ENCODE measurements around the gene C12orf57.

DNA sequence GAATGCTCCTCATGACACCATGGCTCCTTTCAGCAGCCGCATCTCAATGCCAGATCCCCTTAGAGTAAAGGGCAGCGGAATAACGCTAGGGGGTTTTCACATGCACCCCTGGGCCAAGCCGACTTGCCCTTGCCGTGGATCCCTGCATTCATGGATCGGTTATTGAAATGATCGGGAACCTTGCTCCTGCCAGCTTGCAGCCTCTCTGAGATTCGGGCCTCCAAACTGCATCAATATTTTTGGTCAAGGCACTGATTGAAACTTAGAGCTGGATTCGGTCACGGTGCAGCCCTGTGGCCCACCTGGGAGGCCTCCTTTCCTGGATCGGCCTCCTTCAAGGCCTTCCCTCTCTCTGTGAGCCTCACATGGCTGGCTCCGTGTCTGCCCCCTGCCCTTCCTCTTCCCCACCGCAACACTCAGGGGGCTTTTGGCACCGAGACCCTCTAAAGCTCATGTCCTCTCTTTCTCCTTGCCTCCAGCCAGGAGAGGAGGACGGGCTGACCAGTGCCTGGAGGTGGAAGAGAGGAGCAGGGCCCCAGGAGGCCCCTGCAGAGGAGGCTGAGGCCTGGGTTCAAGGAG lies 9.1 kb downstream of the C12orf57 start:
- TF ChIP-seq POLR2A (IDR thresholded peaks at IDR 0.05) (no peak), POLR2AphosphoS5 (IDR thresholded peaks at IDR 0.05) (no peak)
- TF ChIP-seq, protein P1, sequence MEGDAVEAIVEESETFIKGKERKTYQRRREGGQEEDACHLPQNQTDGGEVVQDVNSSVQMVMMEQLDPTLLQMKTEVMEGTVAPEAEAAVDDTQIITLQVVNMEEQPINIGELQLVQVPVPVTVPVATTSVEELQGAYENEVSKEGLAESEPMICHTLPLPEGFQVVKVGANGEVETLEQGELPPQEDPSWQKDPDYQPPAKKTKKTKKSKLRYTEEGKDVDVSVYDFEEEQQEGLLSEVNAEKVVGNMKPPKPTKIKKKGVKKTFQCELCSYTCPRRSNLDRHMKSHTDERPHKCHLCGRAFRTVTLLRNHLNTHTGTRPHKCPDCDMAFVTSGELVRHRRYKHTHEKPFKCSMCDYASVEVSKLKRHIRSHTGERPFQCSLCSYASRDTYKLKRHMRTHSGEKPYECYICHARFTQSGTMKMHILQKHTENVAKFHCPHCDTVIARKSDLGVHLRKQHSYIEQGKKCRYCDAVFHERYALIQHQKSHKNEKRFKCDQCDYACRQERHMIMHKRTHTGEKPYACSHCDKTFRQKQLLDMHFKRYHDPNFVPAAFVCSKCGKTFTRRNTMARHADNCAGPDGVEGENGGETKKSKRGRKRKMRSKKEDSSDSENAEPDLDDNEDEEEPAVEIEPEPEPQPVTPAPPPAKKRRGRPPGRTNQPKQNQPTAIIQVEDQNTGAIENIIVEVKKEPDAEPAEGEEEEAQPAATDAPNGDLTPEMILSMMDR (IDR thresholded peaks at IDR 0.05) = no peak
